ENCODE results near the gene SSR3.
A peak's percentile ranks its signal among the peaks of the same experiment; 100 is the strongest.
"Not testable (repeated sequence)": the region's sequence is repeated elsewhere in the genome, so short reads cannot be mapped to it uniquely, and the experiment has no call there.

SSR3 gene

GRCh38 chr3:156554842-156555687 is at the start of gene SSR3:
Gene SSR3, minus strand, starts transcription at chr3:156555117. Its CDS starts 28 bp downstream, at chr3:156555089.
- DNase-seq (ENCODE audit: low spot score): peak; percentile 95

GRCh38 chr3:156604064-156604641 is 49.2 kb upstream of the SSR3 start:
- no peak for DNase-seq (ENCODE audit: low spot score)

- DNase-seq (ENCODE audit: low spot score): no peak
Measured at GRCh38 chr3:156603379-156604017, 48.6 kb upstream of the SSR3 start.

- no peak for DNase-seq (ENCODE audit: low spot score)
Measured at GRCh38 chr3:156602424-156602823, 47.5 kb upstream of the SSR3 start.

- DNase-seq (ENCODE audit: low spot score): no peak
Measured at GRCh38 chr3:156601497-156601896, 46.6 kb upstream of the SSR3 start.

GRCh38 chr3:156600834-156601233 is 45.9 kb upstream of the SSR3 start:
- no peak for DNase-seq (ENCODE audit: low spot score)

- no peak for DNase-seq (ENCODE audit: low spot score)
Measured at GRCh38 chr3:156599089-156599874, 44.4 kb upstream of the SSR3 start.

GRCh38 chr3:156598413-156598812 is 43.5 kb upstream of the SSR3 start:
- no peak for DNase-seq (ENCODE audit: low spot score)

- no peak for DNase-seq (ENCODE audit: low spot score)
Measured at GRCh38 chr3:156594219-156594683, 39.3 kb upstream of the SSR3 start.

GRCh38 chr3:156593814-156594213 is 38.9 kb upstream of the SSR3 start:
- no peak for DNase-seq (ENCODE audit: low spot score)

- not testable (repeated sequence) for DNase-seq (ENCODE audit: low spot score)
Measured at GRCh38 chr3:156589806-156590205, 34.9 kb upstream of the SSR3 start.

- no peak for DNase-seq (ENCODE audit: low spot score)
Measured at GRCh38 chr3:156587760-156588069, 32.8 kb upstream of the SSR3 start.

GRCh38 chr3:156586905-156587759 is 32.2 kb upstream of the SSR3 start:
- DNase-seq (ENCODE audit: low spot score): no peak

GRCh38 chr3:156583469-156583868 is 28.6 kb upstream of the SSR3 start:
- no peak for DNase-seq (ENCODE audit: low spot score)

GRCh38 chr3:156582532-156583183 is 27.7 kb upstream of the SSR3 start:
- DNase-seq (ENCODE audit: low spot score): no peak

- DNase-seq (ENCODE audit: low spot score): no peak
Measured at GRCh38 chr3:156581954-156582353, 27.0 kb upstream of the SSR3 start.

GRCh38 chr3:156581033-156581432 is 26.1 kb upstream of the SSR3 start:
- no peak for DNase-seq (ENCODE audit: low spot score)

- DNase-seq (ENCODE audit: low spot score): no peak
Measured at GRCh38 chr3:156579427-156579851, 24.5 kb upstream of the SSR3 start.

GRCh38 chr3:156577736-156578135 is 22.8 kb upstream of the SSR3 start:
- DNase-seq (ENCODE audit: low spot score): no peak

GRCh38 chr3:156576651-156577348 is 21.9 kb upstream of the SSR3 start:
- DNase-seq (ENCODE audit: low spot score): no peak
